Heart left ventricle (tissue), 13 donors: ENCODE measurements around the gene RELA.

Experiments used
- POLR2A ChIP-seq, 2 donors: fragments of 450-650 bp; IDR thresholded peaks; one replicate each; pipeline ENCODE4 v1.6.1; 2017; ENCODE audit warnings: antibody characterized with exemption in 2 of 2, mild to moderate bottlenecking in 2 of 2, moderate library complexity in 2 of 2
- TF ChIP-seq, protein P1 (sequence below), 12 donors: fragments of 200-600 bp; sonication (generic) in 4 of 12; IDR thresholded peaks; one replicate each; pipeline versions ENCODE4 v1.5.0 to v1.8.0; 2018 to 2022; ENCODE audit warnings: antibody characterized with exemption in 12 of 12, mild to moderate bottlenecking in 5 of 12
- donor health status: ischemic (EF 13 %, LVEDD 7.1; RV severe dilation, severe dysfunction).
- donor health status: DM: no; HTN: yes; CAD: no.
- donor health status: DM: no; HTN: no; CAD: no.
- donor health status: ischemic (EF 25% LVEDD 6.9; RV normal size, moderate dysfunction).
- donor health status: ischemic (EF 25% LVEDD 5.7; RV mildly dilated, moderate dysfunction).
- donor health status: ischemic (EF 35%, LVEDD 5.7; RV mildly dilated, moderate dysfunction).
- donor health status: nonischemic (EF 11% LVEDD 7.7; RV severe dilation, severe dysfunction).
- donor health status: DM: yes; HTN: yes; CAD: no.
- donor health status: PGD.
- donor health status: ischemic (EF 29% LVEDD 5.4; RV normal size, mild dysfunction).
- donor health status: nonischemic (EF 23%, LVEDD 6.1; RV moderate dilation, normal function).

- TF ChIP-seq, protein P1, sequence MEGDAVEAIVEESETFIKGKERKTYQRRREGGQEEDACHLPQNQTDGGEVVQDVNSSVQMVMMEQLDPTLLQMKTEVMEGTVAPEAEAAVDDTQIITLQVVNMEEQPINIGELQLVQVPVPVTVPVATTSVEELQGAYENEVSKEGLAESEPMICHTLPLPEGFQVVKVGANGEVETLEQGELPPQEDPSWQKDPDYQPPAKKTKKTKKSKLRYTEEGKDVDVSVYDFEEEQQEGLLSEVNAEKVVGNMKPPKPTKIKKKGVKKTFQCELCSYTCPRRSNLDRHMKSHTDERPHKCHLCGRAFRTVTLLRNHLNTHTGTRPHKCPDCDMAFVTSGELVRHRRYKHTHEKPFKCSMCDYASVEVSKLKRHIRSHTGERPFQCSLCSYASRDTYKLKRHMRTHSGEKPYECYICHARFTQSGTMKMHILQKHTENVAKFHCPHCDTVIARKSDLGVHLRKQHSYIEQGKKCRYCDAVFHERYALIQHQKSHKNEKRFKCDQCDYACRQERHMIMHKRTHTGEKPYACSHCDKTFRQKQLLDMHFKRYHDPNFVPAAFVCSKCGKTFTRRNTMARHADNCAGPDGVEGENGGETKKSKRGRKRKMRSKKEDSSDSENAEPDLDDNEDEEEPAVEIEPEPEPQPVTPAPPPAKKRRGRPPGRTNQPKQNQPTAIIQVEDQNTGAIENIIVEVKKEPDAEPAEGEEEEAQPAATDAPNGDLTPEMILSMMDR (IDR thresholded peaks at IDR 0.05): no peak
- no peak for TF ChIP-seq POLR2A (IDR thresholded peaks at IDR 0.05)
These were observed 5.3 kb downstream of the RELA start for GRCh38 chr11:65657426-65657825.
